GM12872 (cell line): ENCODE data around the gene ANKRD22.
A peak's percentile ranks its signal among the peaks of the same experiment; 100 is the strongest.

Experiments used
- CTCF ChIP-seq: IDR thresholded peaks from 3 replicates; pipeline ENCODE4 v1.5.1; 2011; ENCODE audit warnings: low read depth, mild to moderate bottlenecking, low read length, moderate library complexity; ENCODE audit not compliant: insufficient read depth

Gene ANKRD22

GRCh38 chr10:88840881-88841280 lies 10.8 kb downstream of the ANKRD22 start:
- TF ChIP-seq CTCF, result no peak

GRCh38 chr10:88840104-88840503 lies 11.5 kb downstream of the ANKRD22 start:
- TF ChIP-seq CTCF, result no peak

- peak; percentile 5; the same call in 1 of the 3 replicates for TF ChIP-seq CTCF
Observed at GRCh38 chr10:88838766-88839350, 12.8 kb downstream of the ANKRD22 start.

- no peak for TF ChIP-seq CTCF
Observed at GRCh38 chr10:88835910-88836221, 15.8 kb downstream of the ANKRD22 start.

GRCh38 chr10:88835096-88835909 lies 16.3 kb downstream of the ANKRD22 start:
- TF ChIP-seq CTCF, result peak; percentile 83

- no peak for TF ChIP-seq CTCF
Observed at GRCh38 chr10:88833723-88834122, 17.9 kb downstream of the ANKRD22 start.

- TF ChIP-seq CTCF, result no peak
Observed at GRCh38 chr10:88833156-88833555, 18.5 kb downstream of the ANKRD22 start.
